ENCODE data around the gene PCSK6.

PCSK6 gene

GRCh38 chr15:101262551-101262950, 227.0 kb downstream of the PCSK6 start:
- H3K4me3 ChIP-seq, result no peak overlapping the region
- no peak for DNase-seq
- no peak for TF ChIP-seq CTCF (IDR thresholded peaks at IDR 0.05)
- H3K36me3 ChIP-seq, result no peaks in the 10 kb centered on the region
- intact Hi-C loops (cut with DNase I; ENCODE audit: low total_unique reads), result no loop called here
- peaks cover 0 to 5% (median 0%) of the 10 kb centered on the region in 4 donors for H3K4me1 ChIP-seq
- H3K27ac ChIP-seq, result no peak overlapping the region
- H3K9me3 ChIP-seq, result no peaks in the 10 kb centered on the region
- H3K27me3 ChIP-seq, result no peaks in the 10 kb centered on the region

- no peak overlapping the region for H3K4me3 ChIP-seq
- H3K27me3 ChIP-seq, result no peaks in the 10 kb centered on the region
- no peaks in the 10 kb centered on the region for H3K4me1 ChIP-seq
- no peaks in the 10 kb centered on the region for H3K36me3 ChIP-seq
- no peaks in the 10 kb centered on the region for H3K9me3 ChIP-seq
- H3K27ac ChIP-seq, result no peak overlapping the region
- intact Hi-C loops (cut with DNase I; ENCODE audit: low total_unique reads), result loop anchor here (10.0 kb wide), 1 partner anchor 134 kb away; no protein-coding TSS in a partner anchor
- peak; percentile 87 to 89 for TF ChIP-seq CTCF (IDR thresholded peaks at IDR 0.05)
- DNase-seq, result no peak
Measured at GRCh38 chr15:101258238-101259144, 231.0 kb downstream of the PCSK6 start.

- intact Hi-C loops (cut with DNase I; ENCODE audit: low total_unique reads), result loop anchor here (2.0 to 10.0 kb wide), 2 partner anchors 132 to 242 kb away; no protein-coding TSS in a partner anchor
- no peak for DNase-seq
- no peaks in the 10 kb centered on the region for H3K27me3 ChIP-seq
Measured at GRCh38 chr15:101256757-101257156, 232.8 kb downstream of the PCSK6 start.

GRCh38 chr15:101255615-101256241, 233.8 kb downstream of the PCSK6 start:
- H3K36me3 ChIP-seq, result no peaks in the 10 kb centered on the region
- intact Hi-C loops (cut with DNase I; ENCODE audit: low total_unique reads), result loop anchor here (2.0 to 10.0 kb wide), 2 partner anchors 131 to 241 kb away; no protein-coding TSS in a partner anchor
- no peak for DNase-seq
- H3K27ac ChIP-seq, result no peak overlapping the region
- no peak overlapping the region for H3K4me3 ChIP-seq
- no peaks in the 10 kb centered on the region for H3K9me3 ChIP-seq
- peaks cover 0 to 10% (median 1%) of the 10 kb centered on the region in 4 donors for H3K4me1 ChIP-seq
- H3K27me3 ChIP-seq, result no peaks in the 10 kb centered on the region
- TF ChIP-seq CTCF (IDR thresholded peaks at IDR 0.05), result no peak

More at GRCh38 chr15:101256757-101257156, 232.8 kb downstream of the PCSK6 start:
- TF ChIP-seq CTCF (IDR thresholded peaks at IDR 0.05), result no peak
- H3K36me3 ChIP-seq, result no peaks in the 10 kb centered on the region
- H3K4me1 ChIP-seq, result peaks cover 0 to 10% (median 0%) of the 10 kb centered on the region in 4 donors
- H3K27ac ChIP-seq, result no peak overlapping the region
- no peak overlapping the region for H3K4me3 ChIP-seq
- H3K9me3 ChIP-seq, result no peaks in the 10 kb centered on the region

- no peaks in the 10 kb centered on the region for H3K9me3 ChIP-seq
- H3K27me3 ChIP-seq, result no peaks in the 10 kb centered on the region
- no peak for TF ChIP-seq CTCF (IDR thresholded peaks at IDR 0.05)
- H3K27ac ChIP-seq, result no peak overlapping the region
- H3K36me3 ChIP-seq, result no peaks in the 10 kb centered on the region
- no peak for DNase-seq
- peaks cover 0 to 16% (median 5%) of the 10 kb centered on the region in 4 donors for H3K4me1 ChIP-seq
- intact Hi-C loops (cut with DNase I; ENCODE audit: low total_unique reads), result loop anchor here (10.0 kb wide), 1 partner anchor 130 kb away; no protein-coding TSS in a partner anchor
- H3K4me3 ChIP-seq, result no peak overlapping the region
Measured at GRCh38 chr15:101255051-101255395, 234.5 kb downstream of the PCSK6 start.
